ENCODE results near the gene ADCY2. TPM values are rescaled to one million over a fixed set of nuclear protein-coding genes. Genes with fewer than 3 reads are reported as not detected.

Gene ADCY2
- total and polyA plus RNA-seq, 9 of the 15 experiments (the other 6 are each of a cell fraction or from before 2014, with no cell fraction given), result 0.01 to 0.15 (median 0.03) TPM; not detected in 5

DNA sequence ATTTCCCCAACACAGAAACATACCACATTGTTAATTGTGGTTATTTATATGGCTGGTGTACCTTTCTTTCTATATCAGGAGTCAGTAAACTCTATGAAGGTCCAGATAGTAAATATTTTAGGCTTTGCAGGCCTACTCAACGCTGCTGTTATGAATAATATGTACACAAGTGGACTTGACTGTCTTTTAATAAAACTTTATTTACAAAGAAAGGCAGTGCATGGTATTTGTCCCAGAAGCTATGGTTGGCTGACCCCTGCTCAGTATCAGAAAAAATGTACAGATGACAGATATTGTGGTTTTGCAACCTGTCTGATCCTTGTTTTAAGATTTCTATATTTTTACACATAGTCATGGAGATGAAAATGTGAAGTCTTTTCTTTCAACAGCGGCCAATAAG, 478.7 kb downstream of the ADCY2 start:
- H3K36me3 ChIP-seq (ENCODE audit: control insufficient read depth, insufficient read depth, low read length), result peaks cover 93% of the 10 kb centered on the region
- 94% methylated on average over 2 of the region's 2 CpGs for WGBS (ENCODE audit: insufficient coverage, low coverage, missing lambda C conversion rate)
- H3K4me2 ChIP-seq (ENCODE audit: insufficient read depth, low read length), result no peak overlapping the region
- ChIA-PET POLR2A (no interaction called here), CTCF (ENCODE audit: low intra/inter-chr PET ratio) (no interaction called here)
- H4K20me1 ChIP-seq (replicated peaks; ENCODE audit: control insufficient read depth, insufficient read depth, low read length), result peaks cover 16% of the 10 kb centered on the region
- no peak overlapping the region for H2AFZ ChIP-seq (ENCODE audit: low read depth, low read length)
- H3K27me3 ChIP-seq (ENCODE audit: control insufficient read depth in 2 of 2, insufficient read depth in 2 of 2, low read length in 2 of 2), result no peaks in the 10 kb centered on the region
- in situ Hi-C loops (cut with MboI) (no loop called here), intact Hi-C loops (cut with micrococcal nuclease) (no loop called here)
- peaks cover 74% of the 10 kb centered on the region for H3K79me2 ChIP-seq (ENCODE audit: control insufficient read depth, insufficient read depth, low read length)
- H3K9me1 ChIP-seq (ENCODE audit: control insufficient read depth, insufficient read depth, low read length), result peaks cover 3% of the 10 kb centered on the region
- H3K9ac ChIP-seq (ENCODE audit: insufficient read depth in 1 of 2, low read depth in 2 of 2, low read length in 2 of 2), result no peak overlapping the region
- H3K9me3 ChIP-seq (replicated peaks; ENCODE audit: control insufficient read depth, insufficient read depth, low read depth, low read length), result no peaks in the 10 kb centered on the region
- BruUV-seq (replicated peaks), result no TSS peak
- TF ChIP-seq CXXC5 (CRISPR knock-in tag; IDR thresholded peaks at IDR 0.05) (no peak), ZNF146 (CRISPR knock-in tag; IDR thresholded peaks at IDR 0.05; ENCODE audit: unreplicated experiment) (no peak)
- TF ChIP-seq, protein P1, sequence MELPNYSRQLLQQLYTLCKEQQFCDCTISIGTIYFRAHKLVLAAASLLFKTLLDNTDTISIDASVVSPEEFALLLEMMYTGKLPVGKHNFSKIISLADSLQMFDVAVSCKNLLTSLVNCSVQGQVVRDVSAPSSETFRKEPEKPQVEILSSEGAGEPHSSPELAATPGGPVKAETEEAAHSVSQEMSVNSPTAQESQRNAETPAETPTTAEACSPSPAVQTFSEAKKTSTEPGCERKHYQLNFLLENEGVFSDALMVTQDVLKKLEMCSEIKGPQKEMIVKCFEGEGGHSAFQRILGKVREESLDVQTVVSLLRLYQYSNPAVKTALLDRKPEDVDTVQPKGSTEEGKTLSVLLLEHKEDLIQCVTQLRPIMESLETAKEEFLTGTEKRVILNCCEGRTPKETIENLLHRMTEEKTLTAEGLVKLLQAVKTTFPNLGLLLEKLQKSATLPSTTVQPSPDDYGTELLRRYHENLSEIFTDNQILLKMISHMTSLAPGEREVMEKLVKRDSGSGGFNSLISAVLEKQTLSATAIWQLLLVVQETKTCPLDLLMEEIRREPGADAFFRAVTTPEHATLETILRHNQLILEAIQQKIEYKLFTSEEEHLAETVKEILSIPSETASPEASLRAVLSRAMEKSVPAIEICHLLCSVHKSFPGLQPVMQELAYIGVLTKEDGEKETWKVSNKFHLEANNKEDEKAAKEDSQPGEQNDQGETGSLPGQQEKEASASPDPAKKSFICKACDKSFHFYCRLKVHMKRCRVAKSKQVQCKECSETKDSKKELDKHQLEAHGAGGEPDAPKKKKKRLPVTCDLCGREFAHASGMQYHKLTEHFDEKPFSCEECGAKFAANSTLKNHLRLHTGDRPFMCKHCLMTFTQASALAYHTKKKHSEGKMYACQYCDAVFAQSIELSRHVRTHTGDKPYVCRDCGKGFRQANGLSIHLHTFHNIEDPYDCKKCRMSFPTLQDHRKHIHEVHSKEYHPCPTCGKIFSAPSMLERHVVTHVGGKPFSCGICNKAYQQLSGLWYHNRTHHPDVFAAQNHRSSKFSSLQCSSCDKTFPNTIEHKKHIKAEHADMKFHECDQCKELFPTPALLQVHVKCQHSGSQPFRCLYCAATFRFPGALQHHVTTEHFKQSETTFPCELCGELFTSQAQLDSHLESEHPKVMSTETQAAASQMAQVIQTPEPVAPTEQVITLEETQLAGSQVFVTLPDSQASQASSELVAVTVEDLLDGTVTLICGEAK (IDR thresholded peaks at IDR 0.05), result peak; percentile 80
- TF ChIP-seq, protein P1 (CRISPR knock-in tag; IDR thresholded peaks at IDR 0.05), result peak; percentile 64; the same call in 1 of the 2 replicates
- H3K27ac ChIP-seq (ENCODE audit: extremely low read depth, low read depth, low read length), result no peak overlapping the region
- no peak for DNase-seq (ENCODE audit: extremely low read depth in 1 of 4, low spot score in 3 of 4)
- FAIRE-seq, result no peak
- no peak for ATAC-seq
- H3K4me1 ChIP-seq (replicated peaks in 1 of 2; ENCODE audit: control insufficient read depth in 2 of 2, insufficient read depth in 2 of 2, low read length in 2 of 2), result peaks cover 0 to 4% of the 10 kb centered on the region in 2 experiments; a peak in 3 of 5 replicates
- no peak overlapping the region for H3K4me3 ChIP-seq

All from K562 (cell line).